ENCODE measurements around the gene OR2C3.

DNA sequence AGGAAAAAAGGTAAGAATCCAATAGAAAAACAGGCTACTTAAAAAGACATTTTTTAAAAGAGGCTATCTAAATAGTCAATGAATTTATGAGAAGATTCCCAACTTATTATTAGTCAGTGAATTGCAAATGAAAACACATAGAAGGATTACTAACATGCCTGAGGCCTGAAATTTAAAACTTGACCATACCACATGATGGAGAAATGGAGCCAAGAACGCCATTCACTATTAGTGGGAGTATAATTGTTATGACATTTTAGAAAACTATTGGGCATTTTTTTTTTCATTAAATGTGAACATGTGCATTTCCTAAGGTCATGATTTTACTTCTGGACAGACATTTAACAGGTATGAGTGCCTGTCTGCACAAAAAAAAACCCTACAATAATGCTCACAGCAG is 53.5 kb downstream of the OR2C3 start:
- TF ChIP-seq, protein P1, sequence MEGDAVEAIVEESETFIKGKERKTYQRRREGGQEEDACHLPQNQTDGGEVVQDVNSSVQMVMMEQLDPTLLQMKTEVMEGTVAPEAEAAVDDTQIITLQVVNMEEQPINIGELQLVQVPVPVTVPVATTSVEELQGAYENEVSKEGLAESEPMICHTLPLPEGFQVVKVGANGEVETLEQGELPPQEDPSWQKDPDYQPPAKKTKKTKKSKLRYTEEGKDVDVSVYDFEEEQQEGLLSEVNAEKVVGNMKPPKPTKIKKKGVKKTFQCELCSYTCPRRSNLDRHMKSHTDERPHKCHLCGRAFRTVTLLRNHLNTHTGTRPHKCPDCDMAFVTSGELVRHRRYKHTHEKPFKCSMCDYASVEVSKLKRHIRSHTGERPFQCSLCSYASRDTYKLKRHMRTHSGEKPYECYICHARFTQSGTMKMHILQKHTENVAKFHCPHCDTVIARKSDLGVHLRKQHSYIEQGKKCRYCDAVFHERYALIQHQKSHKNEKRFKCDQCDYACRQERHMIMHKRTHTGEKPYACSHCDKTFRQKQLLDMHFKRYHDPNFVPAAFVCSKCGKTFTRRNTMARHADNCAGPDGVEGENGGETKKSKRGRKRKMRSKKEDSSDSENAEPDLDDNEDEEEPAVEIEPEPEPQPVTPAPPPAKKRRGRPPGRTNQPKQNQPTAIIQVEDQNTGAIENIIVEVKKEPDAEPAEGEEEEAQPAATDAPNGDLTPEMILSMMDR (IDR thresholded peaks at IDR 0.05): no peak
- no peak for TF ChIP-seq POLR2A (IDR thresholded peaks at IDR 0.05)
